Testis (tissue), 2 donors: ENCODE measurements around the gene WDFY2.

Experiments used
- POLR2A ChIP-seq: fragments of 450-650 bp; IDR thresholded peaks from one replicate; pipeline ENCODE4 v1.6.1; 2017; ENCODE audit warnings: antibody characterized with exemption, mild to moderate bottlenecking, moderate library complexity
- TF ChIP-seq, protein P1 (sequence below), 3 experiments: fragments of 450-650 bp in 2 of 3; fragments of 200-600 bp in 1 of 3; sonication (generic) in 1 of 3; IDR thresholded peaks; one replicate each; pipeline ENCODE4 v1.5.1; 2016 to 2019; ENCODE audit warnings: antibody characterized with exemption in 3 of 3, mild to moderate bottlenecking in 2 of 3, moderate library complexity in 1 of 3

DNA sequence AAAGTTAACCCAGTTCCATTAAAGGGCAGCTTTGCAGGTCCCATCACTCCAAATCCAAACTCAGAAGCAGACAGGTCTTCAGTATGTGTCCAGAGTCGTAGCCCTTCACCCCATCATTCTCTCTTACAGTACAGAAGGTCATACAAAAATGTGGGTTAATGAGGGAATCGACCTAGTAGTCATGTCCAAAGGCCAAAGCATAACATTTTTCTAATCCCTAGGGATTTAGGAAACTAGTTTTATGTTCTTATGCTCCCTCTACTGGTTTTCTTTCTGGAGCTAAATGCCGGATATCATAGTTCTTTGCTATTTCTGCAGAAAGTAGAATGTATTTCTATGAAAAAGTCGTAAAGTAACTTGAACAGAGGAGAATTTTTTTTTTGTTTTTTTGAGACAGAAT is 147.5 kb downstream of the WDFY2 start:
- TF ChIP-seq, protein P1, sequence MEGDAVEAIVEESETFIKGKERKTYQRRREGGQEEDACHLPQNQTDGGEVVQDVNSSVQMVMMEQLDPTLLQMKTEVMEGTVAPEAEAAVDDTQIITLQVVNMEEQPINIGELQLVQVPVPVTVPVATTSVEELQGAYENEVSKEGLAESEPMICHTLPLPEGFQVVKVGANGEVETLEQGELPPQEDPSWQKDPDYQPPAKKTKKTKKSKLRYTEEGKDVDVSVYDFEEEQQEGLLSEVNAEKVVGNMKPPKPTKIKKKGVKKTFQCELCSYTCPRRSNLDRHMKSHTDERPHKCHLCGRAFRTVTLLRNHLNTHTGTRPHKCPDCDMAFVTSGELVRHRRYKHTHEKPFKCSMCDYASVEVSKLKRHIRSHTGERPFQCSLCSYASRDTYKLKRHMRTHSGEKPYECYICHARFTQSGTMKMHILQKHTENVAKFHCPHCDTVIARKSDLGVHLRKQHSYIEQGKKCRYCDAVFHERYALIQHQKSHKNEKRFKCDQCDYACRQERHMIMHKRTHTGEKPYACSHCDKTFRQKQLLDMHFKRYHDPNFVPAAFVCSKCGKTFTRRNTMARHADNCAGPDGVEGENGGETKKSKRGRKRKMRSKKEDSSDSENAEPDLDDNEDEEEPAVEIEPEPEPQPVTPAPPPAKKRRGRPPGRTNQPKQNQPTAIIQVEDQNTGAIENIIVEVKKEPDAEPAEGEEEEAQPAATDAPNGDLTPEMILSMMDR (IDR thresholded peaks at IDR 0.05), result peak in 2 of 3 experiments; percentile 37 to 47
- no peak for TF ChIP-seq POLR2A
